ENCODE measurements around the gene NPSR1.

NPSR1 gene

GRCh38 chr7:34747176-34747781, 89.3 kb downstream of the NPSR1 start:
- TF ChIP-seq CTCF (IDR thresholded peaks at IDR 0.05), result no peak
- Histone ChIP-seq H3K36me3 (no peaks in the 10 kb centered on the region), H3K27ac (no peak overlapping the region), H3K9me3 (no peaks in the 10 kb centered on the region), H3K4me1 (ENCODE audit: control insufficient read depth in 1 of 2, insufficient read depth in 1 of 2, low read depth in 1 of 2, low read length in 1 of 2) (no peaks in the 10 kb centered on the region), H3K27me3 (no peaks in the 10 kb centered on the region), H3K4me3 (ENCODE audit: low read depth in 1 of 2, low read length in 1 of 2) (no peak overlapping the region)

GRCh38 chr7:34747867-34748727, 90.1 kb downstream of the NPSR1 start:
- Histone ChIP-seq H3K9me3 (no peaks in the 10 kb centered on the region), H3K4me1 (ENCODE audit: control insufficient read depth in 1 of 2, insufficient read depth in 1 of 2, low read depth in 1 of 2, low read length in 1 of 2) (no peaks in the 10 kb centered on the region), H3K36me3 (no peaks in the 10 kb centered on the region), H3K27me3 (no peaks in the 10 kb centered on the region), H3K4me3 (ENCODE audit: low read depth in 1 of 2, low read length in 1 of 2) (no peak overlapping the region), H3K27ac (no peak overlapping the region)
- TF ChIP-seq CTCF (IDR thresholded peaks at IDR 0.05), result no peak

- no peak overlapping the region for H3K27ac ChIP-seq
- H3K4me3 ChIP-seq (ENCODE audit: low read depth in 1 of 2, low read length in 1 of 2), result no peak overlapping the region
- no peak for TF ChIP-seq CTCF (IDR thresholded peaks at IDR 0.05)
- no peaks in the 10 kb centered on the region for H3K4me1 ChIP-seq (ENCODE audit: control insufficient read depth in 1 of 2, insufficient read depth in 1 of 2, low read depth in 1 of 2, low read length in 1 of 2)
- H3K36me3 ChIP-seq, result no peaks in the 10 kb centered on the region
- H3K27me3 ChIP-seq, result no peaks in the 10 kb centered on the region
- H3K9me3 ChIP-seq, result no peaks in the 10 kb centered on the region
Measured at GRCh38 chr7:34748728-34749089, 90.7 kb downstream of the NPSR1 start.

- H3K27ac ChIP-seq, result no peak overlapping the region
- no peak overlapping the region for H3K4me3 ChIP-seq (ENCODE audit: low read depth in 1 of 2, low read length in 1 of 2)
- no peaks in the 10 kb centered on the region for H3K36me3 ChIP-seq
- no peaks in the 10 kb centered on the region for H3K9me3 ChIP-seq
- no peak for TF ChIP-seq CTCF (IDR thresholded peaks at IDR 0.05)
- H3K4me1 ChIP-seq (ENCODE audit: control insufficient read depth in 1 of 2, insufficient read depth in 1 of 2, low read depth in 1 of 2, low read length in 1 of 2), result no peaks in the 10 kb centered on the region
- no peaks in the 10 kb centered on the region for H3K27me3 ChIP-seq
Measured at GRCh38 chr7:34749446-34749845, 91.4 kb downstream of the NPSR1 start.

GRCh38 chr7:34750209-34750608, 92.2 kb downstream of the NPSR1 start:
- no peak overlapping the region for H3K27ac ChIP-seq
- no peak for TF ChIP-seq CTCF (IDR thresholded peaks at IDR 0.05)
- H3K4me1 ChIP-seq (ENCODE audit: control insufficient read depth in 1 of 2, insufficient read depth in 1 of 2, low read depth in 1 of 2, low read length in 1 of 2), result no peaks in the 10 kb centered on the region
- no peaks in the 10 kb centered on the region for H3K9me3 ChIP-seq
- no peaks in the 10 kb centered on the region for H3K36me3 ChIP-seq
- H3K4me3 ChIP-seq (ENCODE audit: low read depth in 1 of 2, low read length in 1 of 2), result no peak overlapping the region
- no peaks in the 10 kb centered on the region for H3K27me3 ChIP-seq
